NCI-H1930 (cell line): ENCODE results near the gene METAP2.

ENCODE experiments used
- DNase-seq, 2 experiments: peaks; one replicate each; lab custom pipeline; 2025; lab: John Stamatoyannopoulos, UW

Gene METAP2

GRCh38 chr12:95549392-95550084 lies 75.6 kb downstream of the METAP2 start:
- no peak for DNase-seq

- DNase-seq: no peak
Measured at GRCh38 chr12:95551305-95551704, 77.4 kb downstream of the METAP2 start, which contains the start of gene USP44. USP44 (minus strand) TSS chr12:95551476; CDS start chr12:95534256, 17,220 bp downstream.

DNA sequence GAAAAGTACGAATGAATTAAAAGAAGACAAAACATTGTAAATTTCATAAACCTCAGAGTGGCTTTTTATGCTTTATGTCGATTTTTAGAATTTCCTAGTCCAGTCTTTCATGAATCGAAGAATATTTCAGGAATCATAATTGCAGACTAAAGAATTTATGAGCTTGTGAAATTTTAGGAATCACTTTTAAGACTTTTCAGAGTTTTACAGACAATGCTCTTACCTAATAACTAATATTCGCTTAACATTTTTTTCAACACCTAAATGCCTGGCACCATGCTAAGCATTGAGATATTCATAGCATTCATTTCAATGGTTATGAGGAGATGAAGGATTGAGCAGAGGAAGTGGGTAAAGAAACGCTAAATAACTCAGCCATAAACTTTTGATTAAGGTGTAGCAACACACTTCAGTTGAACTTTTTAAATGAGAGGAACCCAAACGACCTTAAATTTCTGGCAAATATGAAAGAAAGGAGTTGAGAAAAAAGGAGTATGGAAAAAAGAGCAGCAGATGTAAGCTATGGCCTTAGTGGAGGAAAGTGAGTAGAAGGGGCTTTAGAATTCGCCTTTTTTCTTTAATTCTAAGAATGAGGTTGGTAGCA lies 78.1 kb downstream of the METAP2 start:
- DNase-seq: no peak

GRCh38 chr12:95553197-95553943 lies 79.4 kb downstream of the METAP2 start:
- DNase-seq: no peak

- no peak for DNase-seq
Measured at GRCh38 chr12:95554532-95555071, 80.7 kb downstream of the METAP2 start.

DNA sequence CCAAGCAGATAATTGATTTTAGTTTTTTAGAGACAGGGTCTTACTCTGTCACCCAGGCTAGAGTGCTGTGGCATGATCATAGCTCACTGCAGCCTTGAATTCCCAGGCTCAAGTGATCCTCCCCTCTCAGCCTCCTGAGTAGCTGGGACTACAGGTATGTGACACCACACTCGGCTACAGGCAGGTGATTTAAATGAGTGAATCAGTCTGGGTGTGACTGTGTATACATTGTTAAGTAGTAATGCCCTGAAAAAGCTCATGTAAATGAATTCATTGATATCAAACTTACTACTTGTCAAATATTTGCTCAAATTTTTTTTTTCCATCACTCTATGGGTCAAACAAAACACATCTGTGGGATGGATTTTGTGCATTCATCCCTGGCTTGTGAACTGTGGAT lies 83.7 kb downstream of the METAP2 start:
- DNase-seq: no peak
